ENCODE data around the gene AGA.

The AGA gene

GRCh38 chr4:177446586-177446985 lies 4.3 kb upstream of the AGA start:
- no peak for DNase-seq

DNA sequence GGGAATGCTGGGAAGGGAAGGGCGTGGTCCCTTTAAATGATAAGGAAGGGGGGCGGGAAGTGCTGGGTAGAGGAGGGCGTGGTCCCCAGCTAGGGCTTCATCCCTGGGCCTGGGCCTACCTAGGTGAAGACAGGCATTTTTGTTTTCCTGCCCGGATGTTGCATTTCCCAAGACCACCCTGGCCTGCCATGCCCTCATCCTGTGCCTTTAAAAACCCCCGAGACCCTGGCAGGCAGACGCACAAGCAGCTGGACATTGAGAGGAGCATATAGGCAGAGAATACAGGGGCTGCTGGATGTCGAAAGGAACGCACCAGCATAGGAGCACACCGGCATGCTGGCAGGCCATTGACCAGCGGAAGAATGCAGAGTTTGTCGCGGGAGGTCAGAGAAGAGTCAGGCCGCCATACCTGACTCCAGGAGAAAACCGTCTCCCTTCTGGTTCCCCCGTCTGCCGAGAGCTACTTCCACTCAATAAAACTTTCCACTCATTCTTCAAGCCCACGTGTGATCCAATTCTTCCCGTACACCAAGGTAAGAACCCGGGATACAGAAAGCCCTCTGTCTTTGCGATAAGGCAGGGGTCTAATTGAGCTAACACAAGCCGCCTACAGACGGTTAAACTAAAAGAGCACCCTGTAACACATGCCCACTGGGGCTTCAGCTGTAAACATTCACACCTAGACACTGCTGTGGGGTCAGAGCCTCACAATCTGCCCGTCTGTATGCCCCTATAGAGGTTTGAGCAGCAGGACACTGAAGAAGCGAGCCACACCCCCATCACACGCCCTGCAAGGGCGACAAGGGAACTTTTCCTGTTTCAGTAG lies 2.9 kb upstream of the AGA start:
- DNase-seq, result no peak

DNA sequence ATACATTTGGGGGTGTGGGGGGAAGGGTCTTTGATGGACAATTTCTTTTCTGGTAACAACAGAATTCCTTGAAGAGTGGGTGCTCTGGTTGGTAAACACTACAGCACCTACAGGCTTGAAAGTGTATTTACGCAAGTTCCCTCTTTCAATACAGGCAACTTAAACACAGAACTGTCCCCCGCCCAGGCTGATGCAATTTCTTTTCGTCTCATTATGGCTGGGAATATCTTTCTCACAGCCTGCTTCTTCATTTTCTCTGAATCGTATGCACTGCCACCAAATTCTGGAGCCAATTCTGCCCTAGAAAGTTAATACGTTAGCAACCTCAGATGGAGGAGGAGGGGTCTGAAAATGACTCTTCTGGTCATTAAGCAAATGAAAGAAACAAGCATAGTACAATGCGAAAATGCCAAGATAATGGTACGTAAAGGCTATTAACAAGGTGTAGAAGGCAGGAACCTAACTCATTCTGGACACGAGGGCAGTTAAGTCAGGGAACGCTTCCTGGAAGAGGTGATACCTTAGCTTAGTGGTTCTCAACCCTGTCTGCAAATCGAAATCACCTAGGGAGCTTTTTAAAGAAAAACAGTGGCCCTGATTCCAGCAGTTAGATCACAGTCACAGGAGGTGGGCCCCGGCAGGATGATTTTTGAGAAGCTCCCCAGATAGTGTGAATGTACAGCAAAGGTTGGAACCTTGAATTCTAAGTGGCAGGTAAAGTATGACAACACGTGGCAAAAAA lies 1.0 kb downstream of the AGA start:
- no peak for DNase-seq

GRCh38 chr4:177436456-177436855 lies 5.8 kb downstream of the AGA start:
- no peak for DNase-seq

GRCh38 chr4:177434667-177435066 lies 7.6 kb downstream of the AGA start:
- no peak for DNase-seq

DNA sequence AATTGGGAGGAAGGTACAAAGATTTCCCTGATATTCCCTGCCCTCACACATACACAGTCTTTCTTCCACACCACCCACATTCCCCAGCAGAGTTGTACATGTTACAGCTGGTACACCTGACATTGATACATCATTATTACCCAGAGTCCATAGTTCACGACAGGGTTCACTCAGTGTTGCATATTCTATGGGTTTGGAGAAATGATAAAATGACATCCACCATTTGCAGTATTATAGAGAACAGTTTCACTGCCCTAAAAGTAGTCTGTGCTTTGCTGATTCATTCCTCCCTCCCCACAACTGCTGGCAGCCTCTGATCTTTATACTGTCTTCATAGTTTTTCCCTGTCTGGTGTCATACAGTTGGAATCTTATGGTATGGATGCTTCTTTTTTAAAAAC lies 15.0 kb downstream of the AGA start:
- no peak for DNase-seq

GRCh38 chr4:177419434-177419833 lies 22.8 kb downstream of the AGA start:
- no peak for DNase-seq

- no peak for DNase-seq
Measured at GRCh38 chr4:177413656-177414055, 28.6 kb downstream of the AGA start.

GRCh38 chr4:177413076-177413475 lies 29.2 kb downstream of the AGA start:
- no peak for DNase-seq

DNA sequence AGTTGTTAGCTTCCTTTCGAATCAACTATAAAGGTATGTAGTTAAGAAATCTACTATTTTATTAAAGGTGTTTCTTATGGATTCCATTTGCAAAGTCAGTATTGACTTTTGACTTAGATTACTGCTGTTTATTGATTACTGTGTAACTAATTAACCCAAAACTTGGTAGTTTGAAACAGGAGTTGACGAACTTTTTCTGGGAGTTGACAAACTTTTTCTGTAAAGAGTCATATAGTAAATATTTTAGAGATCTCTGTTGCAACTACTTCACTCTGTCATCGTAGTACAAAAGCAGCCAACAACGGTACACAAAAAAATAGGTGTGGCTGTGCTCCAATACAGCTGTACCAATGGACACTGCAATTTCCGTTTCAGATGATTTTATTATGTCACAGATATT lies 30.2 kb downstream of the AGA start:
- DNase-seq, result no peak

DNA sequence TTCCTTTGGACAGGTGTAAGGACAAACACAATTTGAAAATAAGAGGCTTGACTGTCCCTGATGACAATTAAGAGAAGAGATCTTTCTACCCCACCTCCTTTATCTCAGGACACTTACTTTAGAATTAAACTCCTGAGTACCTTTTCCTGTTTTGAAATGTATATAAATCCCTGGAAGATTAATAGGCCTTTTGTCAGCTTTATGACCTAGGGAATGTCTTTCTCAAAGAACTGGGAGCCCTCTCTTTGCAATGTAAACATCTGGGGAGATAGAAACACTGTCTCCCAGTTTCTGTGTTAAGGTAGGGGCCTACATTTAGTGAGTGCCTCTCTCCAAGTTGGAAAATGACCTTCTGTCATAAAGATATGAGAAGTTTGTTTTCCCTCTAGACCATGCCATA lies 31.7 kb downstream of the AGA start:
- no peak for DNase-seq

GRCh38 chr4:177408023-177408422 lies 34.2 kb downstream of the AGA start:
- no peak for DNase-seq

DNA sequence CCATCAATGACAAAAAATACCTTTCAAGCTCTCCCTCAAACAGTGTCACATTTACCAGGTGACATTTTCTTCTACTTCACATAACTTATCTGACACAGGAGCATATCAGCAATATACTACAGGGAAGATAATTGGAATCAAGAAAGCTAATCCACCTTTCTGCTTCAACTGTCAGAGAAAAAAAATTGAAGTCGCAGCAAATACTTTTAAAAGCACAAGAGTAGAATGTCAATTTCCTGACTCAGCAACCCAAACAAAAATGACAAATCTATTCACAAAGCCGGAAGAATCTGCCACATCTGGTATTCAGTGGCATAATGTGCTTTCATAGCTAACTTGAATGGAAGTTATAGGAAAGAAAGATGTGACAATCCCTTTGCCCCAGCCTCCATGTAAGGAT lies 36.7 kb downstream of the AGA start:
- DNase-seq, result no peak

GRCh38 chr4:177404986-177405385 lies 37.3 kb downstream of the AGA start:
- DNase-seq, result no peak

- DNase-seq, result no peak
Measured at GRCh38 chr4:177404342-177404741, 37.9 kb downstream of the AGA start.

DNA sequence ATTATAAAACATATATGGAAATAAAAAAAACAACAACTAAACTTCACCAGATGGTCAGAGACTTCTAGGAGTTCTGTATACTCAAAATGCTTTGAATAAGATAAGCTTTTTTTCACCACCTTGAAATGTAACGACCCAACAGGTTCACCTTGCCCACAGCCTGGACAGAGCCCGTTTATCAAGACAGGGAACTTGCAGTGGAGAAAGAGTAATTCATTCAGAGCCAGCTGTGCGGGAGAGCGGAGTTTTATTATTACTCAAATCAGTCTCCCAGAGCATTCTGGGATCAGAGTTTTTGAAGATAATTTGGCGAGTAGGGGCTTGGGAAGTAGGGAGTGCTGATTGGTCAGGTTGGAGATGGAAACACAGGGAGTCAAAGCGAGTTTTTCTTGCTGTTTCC lies 38.5 kb downstream of the AGA start:
- no peak for DNase-seq

DNA sequence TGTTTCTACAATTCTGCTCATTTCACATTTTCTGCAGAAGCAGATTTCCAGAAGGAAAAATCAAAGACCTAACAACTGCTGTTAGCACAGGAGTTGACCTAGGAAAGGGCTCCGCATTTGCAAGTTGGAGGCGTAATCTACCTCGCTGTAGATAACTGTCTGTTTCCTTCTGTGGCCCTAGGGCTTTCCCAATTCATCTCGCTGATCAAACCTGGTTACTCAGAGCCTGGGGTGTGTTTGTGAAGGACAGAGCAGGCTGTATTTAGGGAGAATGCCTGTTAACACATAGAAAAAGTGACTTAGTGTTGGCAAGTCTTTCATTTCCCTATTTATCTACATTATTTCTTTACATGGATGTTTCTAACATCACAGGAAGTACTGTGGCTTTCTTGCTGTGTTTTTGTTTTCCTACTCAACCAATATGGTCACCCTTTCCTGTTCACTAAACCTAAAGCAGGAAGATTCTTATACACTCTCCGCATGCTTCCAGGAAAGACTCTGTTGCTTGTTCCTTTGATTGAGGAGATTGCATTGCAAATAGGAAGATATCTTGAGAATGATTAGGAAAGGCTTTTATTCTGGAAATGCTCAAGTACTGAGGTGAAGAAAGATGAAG lies 40.5 kb downstream of the AGA start:
- DNase-seq, result no peak

GRCh38 chr4:177400030-177400429 lies 42.2 kb downstream of the AGA start:
- DNase-seq, result no peak

DNA sequence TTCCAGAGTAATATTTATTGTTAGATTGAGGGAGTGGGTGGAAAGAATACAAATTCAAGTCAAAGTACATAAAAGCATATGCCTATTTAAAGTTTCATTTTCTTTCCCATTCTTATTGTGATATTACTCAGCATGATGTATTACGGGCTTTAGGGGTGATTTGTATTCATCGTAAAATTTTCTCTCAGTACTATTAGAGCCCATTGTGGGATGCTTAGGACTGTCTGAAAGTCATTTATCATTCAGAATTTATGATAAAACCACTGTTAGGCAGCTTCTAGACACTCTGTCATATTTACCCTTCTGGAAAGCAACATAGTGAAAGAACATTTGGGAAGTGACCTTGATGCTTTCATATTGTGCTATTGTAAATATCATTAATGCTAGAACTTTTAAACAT lies 45.9 kb downstream of the AGA start:
- no peak for DNase-seq

- no peak for DNase-seq
Measured at GRCh38 chr4:177393236-177393635, 49.0 kb downstream of the AGA start.

GRCh38 chr4:177391953-177392352 lies 50.3 kb downstream of the AGA start:
- no peak for DNase-seq

DNA sequence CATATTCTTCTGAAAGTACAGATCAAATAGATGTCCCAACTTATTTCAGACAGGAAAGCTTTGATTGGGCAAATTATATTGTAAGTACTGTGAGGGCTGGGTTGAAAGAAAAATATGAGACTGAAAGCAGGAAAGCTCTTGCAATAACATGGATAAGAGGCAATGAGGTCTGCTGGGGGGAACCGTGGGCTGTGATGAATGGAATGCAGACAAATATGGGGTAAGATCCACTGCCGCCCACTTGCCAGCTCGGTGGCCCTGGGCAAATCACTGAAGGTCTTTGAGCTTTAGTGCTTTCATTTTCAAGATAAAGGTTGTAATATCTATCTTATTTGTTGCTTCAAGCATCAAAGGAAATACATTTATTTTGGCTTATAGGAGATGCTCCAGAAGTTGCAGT lies 51.0 kb downstream of the AGA start:
- no peak for DNase-seq

- DNase-seq, result no peak
Measured at GRCh38 chr4:177386278-177386815, 55.9 kb downstream of the AGA start.
